Measurements from ENCODE around the gene DOHH. TPM values are rescaled to one million over a fixed set of nuclear protein-coding genes. Genes with fewer than 3 reads are reported as not detected.
A peak's percentile ranks its signal among the peaks of the same experiment; 100 is the strongest.

Gene DOHH
- total RNA-seq, 3 donors from 2014 or later, result 7.6 to 11.1 (median 10.4) TPM

- no peak for ATAC-seq
- Histone ChIP-seq H3K9me3 (no peaks in the 10 kb centered on the region), H3K36me3 (ENCODE audit: low read depth) (no peaks in the 10 kb centered on the region), H3K4me1 (ENCODE audit: low read depth) (no peaks in the 10 kb centered on the region), H3K4me3 (no peak overlapping the region)
- no peak for DNase-seq
- intact Hi-C loops (cut with DNase I, micrococcal nuclease), result no loop called here
- TF ChIP-seq, protein P1, sequence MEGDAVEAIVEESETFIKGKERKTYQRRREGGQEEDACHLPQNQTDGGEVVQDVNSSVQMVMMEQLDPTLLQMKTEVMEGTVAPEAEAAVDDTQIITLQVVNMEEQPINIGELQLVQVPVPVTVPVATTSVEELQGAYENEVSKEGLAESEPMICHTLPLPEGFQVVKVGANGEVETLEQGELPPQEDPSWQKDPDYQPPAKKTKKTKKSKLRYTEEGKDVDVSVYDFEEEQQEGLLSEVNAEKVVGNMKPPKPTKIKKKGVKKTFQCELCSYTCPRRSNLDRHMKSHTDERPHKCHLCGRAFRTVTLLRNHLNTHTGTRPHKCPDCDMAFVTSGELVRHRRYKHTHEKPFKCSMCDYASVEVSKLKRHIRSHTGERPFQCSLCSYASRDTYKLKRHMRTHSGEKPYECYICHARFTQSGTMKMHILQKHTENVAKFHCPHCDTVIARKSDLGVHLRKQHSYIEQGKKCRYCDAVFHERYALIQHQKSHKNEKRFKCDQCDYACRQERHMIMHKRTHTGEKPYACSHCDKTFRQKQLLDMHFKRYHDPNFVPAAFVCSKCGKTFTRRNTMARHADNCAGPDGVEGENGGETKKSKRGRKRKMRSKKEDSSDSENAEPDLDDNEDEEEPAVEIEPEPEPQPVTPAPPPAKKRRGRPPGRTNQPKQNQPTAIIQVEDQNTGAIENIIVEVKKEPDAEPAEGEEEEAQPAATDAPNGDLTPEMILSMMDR (IDR thresholded peaks at IDR 0.05), result no peak
Observed at GRCh38 chr19:3492131-3492839, 8.2 kb downstream of the DOHH start.

GRCh38 chr19:3491396-3492119 lies 8.9 kb downstream of the DOHH start:
- no peaks in the 10 kb centered on the region for H3K36me3 ChIP-seq (ENCODE audit: low read depth)
- TF ChIP-seq, protein P1 (IDR thresholded peaks at IDR 0.05), result no peak
- no peak for DNase-seq
- no peak overlapping the region for H3K4me3 ChIP-seq
- ATAC-seq, result no peak
- H3K9me3 ChIP-seq, result no peaks in the 10 kb centered on the region
- intact Hi-C loops (cut with DNase I, micrococcal nuclease), result no loop called here
- H3K4me1 ChIP-seq (ENCODE audit: low read depth), result no peaks in the 10 kb centered on the region

- Histone ChIP-seq H3K9me3 (no peaks in the 10 kb centered on the region), H3K4me3 (peak within 1 kb of the TSS; percentile 6), H3K36me3 (ENCODE audit: low read depth) (no peaks in the 10 kb centered on the region), H3K4me1 (ENCODE audit: low read depth) (peaks cover 10% of the 10 kb centered on the region)
- TF ChIP-seq, protein P1 (IDR thresholded peaks at IDR 0.05), result no peak
- ATAC-seq (peak; percentile 61), DNase-seq (peak; percentile 54 to 76 (median 71))
- intact Hi-C loops (cut with DNase I, micrococcal nuclease), result no loop called here
Observed at GRCh38 chr19:3483226-3483628, 17.2 kb downstream of the DOHH start, which contains the start of gene SMIM44. Gene SMIM44, minus strand, starts transcription at chr19:3483441. Its CDS starts 38 bp downstream, at chr19:3483403.

DNA sequence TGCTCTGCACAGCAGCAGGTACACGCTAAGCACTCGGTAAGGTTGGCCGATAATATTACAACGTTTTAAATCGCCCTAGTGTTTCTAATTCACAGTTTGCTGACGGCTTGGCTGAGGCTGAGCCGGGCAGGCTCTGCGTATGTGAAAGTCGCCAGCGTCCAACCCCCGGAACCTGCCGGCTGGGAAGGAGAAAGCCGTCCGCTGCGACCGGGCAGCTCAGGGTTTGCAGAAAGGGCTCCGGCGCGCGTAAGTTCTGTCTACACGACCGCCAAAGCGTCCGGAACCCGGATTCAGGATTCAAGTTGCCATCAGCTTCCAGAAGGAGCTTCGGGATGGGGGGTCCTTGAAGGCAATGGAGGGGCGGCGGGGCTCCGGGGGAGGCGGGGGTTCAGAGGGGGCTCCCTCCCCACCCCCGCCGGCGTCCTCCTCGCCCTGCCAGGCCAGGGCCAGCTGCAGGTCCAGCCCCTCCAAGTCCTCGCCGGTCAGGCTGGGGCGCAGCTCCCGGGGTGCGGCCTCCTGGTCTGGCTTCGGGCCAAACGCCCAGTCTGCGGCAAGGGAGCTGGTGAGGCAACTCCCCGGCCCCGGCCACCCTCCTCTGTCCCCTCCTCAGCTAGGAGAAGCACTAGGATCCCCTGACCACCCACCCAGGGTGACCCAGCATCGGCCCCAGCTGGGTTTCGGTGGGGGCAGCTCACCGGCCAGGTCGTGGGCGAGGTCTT lies 17.8 kb downstream of the DOHH start:
- H3K4me1 ChIP-seq (ENCODE audit: low read depth), result peaks cover 10% of the 10 kb centered on the region
- peak overlapping the region; percentile 6 for H3K4me3 ChIP-seq
- TF ChIP-seq, protein P1 (IDR thresholded peaks at IDR 0.05), result no peak
- ATAC-seq (peak; percentile 60), DNase-seq (peak; percentile 61 to 84 (median 84))
- H3K36me3 ChIP-seq (ENCODE audit: low read depth), result no peaks in the 10 kb centered on the region
- intact Hi-C loops (cut with DNase I, micrococcal nuclease), result no loop called here
- H3K9me3 ChIP-seq, result no peaks in the 10 kb centered on the region

DNA sequence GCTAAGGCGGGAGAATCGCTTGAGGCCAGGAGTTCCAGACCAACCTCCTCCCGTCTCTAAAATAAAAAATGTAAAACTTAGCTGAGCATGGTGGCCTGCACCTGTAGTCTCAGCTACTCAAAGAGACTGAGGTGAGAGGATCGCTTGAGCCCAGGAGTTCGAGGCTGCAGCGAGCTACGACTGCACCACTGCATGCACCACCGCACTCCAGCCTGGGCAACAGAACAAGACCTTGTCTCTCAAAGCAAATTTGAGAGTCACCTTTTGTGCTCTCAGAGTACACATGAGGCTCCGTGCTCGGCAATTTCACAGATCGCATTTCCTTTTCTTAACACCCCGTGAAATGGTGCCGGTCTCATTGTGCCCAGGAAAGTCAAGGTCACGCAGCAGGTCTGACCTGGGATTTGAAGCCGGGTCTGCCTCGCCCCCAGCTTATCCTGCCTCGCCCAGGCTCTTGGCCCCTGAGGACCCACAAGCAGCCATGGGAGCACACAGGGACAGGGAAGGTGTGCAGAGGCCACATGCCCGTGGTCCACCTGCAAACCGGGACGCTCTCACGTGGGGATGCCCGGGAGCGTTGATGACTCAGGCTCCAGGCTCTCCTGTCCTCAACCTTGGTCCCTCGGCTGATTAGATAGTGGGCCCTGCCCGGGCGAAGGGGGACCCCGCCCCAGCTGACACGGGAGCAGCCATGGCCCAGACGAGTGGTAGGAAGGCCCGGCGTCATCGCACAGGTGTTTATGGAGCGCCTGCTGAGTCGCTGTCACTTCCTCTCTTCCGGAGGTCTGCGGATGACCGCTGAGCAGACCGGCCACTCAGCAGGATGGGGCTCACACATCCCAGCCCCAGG lies 19.0 kb downstream of the DOHH start:
- ATAC-seq, result no peak
- H3K9me3 ChIP-seq, result no peaks in the 10 kb centered on the region
- H3K4me1 ChIP-seq (ENCODE audit: low read depth), result peaks cover 10% of the 10 kb centered on the region
- intact Hi-C loops (cut with DNase I, micrococcal nuclease), result no loop called here
- H3K4me3 ChIP-seq, result no peak overlapping the region
- TF ChIP-seq, protein P1 (IDR thresholded peaks at IDR 0.05), result no peak
- no peaks in the 10 kb centered on the region for H3K36me3 ChIP-seq (ENCODE audit: low read depth)
- no peak for DNase-seq
